Cerebellar cortex (tissue), 1 donor: Measurements from ENCODE around the gene ENDOV.
A peak's percentile ranks its signal among the peaks of the same experiment; 100 is the strongest.

Experiments
- DNase-seq: peaks from one replicate; pipeline ENCODE4 v3.0.0-alpha.2; 2015; ENCODE audit warnings: low spot score

ENDOV gene

DNA sequence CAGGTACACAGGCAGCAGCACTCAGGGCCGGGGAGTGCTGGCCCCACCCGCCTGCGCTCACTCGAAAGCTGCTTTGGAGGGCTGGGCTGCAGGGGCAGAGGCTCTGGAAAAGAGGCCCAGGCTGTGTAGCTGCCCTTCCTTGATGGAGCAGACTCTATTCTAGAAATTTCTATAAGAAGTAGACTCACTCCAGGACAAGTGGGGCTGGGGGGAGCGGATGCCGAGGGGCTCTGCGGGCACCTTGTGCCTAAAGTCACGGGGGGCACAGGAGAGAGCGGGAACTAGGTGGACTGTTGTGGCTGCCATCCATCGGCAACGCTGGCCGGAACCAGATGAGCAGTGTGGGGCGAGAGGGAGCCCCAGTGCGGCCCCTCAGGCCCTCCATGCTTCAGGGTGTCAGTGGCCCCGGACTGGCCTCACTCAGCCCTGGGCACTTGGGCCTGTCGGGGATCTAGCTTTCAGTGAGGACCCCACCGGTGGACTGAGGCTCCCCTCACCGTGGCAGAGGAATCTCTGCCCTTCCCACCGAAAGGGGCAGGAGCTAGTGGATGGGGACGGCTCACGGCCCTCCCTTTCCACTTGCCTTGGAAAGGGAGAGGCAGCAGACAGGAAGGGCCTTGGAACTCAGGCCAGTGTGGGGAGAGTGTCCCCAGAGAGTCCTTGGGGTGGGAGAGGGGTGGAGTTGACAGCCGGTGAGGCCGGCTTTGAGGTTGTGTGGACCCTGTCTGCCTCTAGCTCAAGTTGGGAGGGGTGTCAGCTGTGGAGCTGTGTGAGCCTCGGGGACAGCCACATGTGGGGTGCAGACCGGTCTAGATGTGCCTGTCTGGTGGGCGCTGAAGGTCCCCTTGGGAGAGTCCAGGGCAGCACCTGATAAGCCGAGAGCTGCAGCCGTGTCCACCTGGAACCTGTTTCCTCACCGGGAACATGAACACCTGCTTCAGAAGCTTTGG lies 16.6 kb downstream of the ENDOV start:
- DNase-seq = no peak

- no peak for DNase-seq
These were observed 17.5 kb downstream of the ENDOV start for GRCh38 chr17:80432350-80432955.

DNA sequence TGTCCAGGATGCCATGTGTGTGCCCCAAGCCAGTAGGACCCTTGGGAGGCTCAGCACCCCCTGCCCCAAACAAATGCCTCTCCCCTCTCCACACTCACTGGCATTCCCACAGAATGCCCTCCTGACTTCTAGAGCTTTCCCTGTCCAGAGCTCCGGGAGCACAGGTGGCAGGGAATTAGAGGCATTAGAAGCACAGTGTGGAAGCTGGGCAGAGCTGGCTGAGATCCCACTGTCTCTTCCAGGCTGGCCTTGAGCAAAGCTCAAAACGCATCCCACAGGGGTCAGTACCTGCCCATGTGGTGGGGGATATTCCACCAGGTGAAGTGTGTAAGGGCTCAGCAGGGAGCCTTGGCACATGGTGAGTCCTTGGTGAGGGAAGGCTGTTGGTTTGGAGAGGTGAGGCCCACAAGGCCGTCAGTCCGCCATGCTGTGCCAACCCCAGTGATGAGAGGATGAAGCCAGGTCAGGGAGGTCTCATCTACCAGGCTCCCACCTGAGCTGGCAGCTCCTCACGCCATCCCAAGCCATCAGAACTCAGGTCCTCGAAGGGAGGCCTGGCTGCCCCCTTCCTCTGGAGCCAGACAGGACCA lies 18.1 kb downstream of the ENDOV start:
- DNase-seq = peak; percentile 85

DNA sequence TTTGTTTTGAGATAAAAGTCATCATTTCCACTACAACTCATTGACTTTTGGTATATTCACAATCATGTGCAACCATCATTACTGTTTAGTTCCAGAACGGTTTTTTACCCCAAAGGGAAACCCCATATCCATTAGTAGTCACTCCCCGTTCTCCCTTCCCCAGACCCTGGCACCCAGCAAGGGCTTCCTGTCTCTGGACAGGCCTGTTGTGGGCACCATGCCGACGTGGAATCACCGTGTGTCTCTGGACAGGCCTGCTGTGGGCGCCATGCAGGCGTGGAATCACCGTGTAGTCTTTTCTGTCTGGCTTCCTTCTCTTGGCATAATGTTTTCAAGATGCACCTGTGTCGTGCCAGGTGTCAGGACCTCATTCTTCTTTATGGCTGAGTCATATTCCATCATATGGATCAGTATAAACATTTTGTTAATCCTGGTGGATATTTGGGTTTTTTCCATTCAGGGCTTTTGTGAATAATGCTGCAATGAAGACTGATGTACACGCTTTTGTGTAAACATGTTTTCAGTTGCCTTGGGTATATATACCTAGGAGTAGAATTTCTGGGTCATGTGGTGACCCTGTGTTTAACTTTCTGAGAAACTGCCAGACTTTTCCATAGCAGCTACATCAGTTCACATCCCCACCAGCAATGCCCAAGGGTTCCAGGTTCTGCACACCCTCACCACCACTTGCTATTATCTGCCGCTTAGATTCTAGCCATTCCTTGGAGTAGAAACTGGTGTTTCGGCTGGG lies 19.1 kb downstream of the ENDOV start:
- DNase-seq = no peak

GRCh38 chr17:80437532-80437931 lies 22.6 kb downstream of the ENDOV start:
- no peak for DNase-seq

DNA sequence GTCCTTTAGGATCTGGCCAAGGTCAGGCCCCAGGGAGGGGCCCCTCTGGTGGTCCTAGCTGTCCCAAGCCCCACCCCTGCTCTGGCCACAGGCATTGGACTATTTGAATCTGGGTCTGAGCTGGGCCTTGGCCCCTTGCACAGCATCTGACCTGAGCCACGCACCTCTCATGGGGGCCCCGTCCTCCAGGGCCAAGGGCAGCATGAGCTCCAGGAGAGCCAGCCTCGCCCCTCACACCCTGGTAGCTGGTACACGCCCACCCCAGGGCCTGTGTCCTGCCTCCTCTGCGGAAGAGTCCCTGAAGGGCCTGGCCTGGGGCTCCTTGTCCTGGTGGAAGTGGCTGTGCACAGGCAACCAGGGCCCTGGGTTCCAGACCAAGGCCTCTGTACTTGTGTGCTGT lies 23.8 kb downstream of the ENDOV start:
- DNase-seq = no peak

- DNase-seq = no peak
These were observed 24.5 kb downstream of the ENDOV start for GRCh38 chr17:80439499-80439898.

DNA sequence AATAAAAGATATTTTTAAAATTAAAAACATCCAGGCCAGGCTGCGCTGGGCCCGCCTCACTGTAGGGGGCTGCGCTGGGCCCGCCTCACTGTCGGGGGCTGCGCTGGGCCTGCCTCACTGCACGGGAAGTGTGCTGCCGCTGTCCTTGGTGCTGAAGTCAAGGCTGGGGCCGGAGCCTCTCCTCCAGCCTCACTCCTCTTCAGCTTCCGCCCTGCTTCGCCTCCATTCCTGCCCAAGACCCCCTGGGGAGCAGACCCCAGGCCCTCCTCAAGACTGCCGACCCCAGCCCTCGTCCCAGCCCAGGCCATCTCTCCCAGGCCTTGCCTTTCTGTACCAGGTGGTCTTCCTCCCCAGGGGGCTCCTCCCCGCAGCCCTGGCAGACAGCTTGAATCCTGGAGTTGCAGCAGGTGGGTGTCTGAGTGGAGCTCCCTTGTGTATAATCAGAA lies 26.2 kb downstream of the ENDOV start:
- no peak for DNase-seq

DNA sequence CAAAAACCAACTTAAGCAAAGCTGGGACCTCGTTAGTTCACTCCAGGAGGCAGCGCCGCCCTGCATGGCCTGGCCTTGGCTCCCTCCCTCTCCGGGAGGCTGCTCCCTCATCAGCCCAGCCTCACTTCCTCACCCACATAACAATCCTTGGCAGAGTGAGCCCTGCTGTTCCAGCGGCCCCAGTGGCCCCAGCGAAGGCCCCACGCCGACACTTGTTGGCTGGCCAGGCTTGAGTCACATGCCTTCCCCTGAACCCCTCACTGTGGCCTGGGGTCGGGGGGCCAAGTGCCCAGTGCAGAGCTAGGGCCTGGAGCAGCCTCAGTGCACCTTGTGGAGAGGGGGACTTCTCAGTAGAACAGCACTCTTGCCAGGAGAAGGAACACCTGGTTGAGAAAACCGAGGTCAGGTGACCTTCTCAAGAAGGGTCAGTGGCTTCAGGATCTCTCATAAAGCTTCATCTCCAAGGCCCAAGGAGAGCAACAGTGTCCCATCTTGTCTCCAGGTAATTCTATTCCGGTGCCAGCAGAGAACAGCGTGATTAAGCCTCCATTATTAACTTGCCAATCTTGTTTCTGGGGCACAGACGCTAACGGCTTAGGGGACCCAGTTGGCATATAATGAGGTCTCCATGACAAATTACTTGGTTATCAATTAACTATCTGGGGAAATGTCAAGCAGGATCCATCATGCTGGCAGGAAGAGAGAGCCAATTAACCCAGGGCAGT lies 26.8 kb downstream of the ENDOV start:
- DNase-seq = peak; percentile 50

- no peak for DNase-seq
These were observed 27.3 kb downstream of the ENDOV start for GRCh38 chr17:80442323-80442659.

- DNase-seq = no peak
These were observed 27.8 kb downstream of the ENDOV start for GRCh38 chr17:80442764-80443163.

GRCh38 chr17:80443498-80443897 lies 28.5 kb downstream of the ENDOV start:
- peak; percentile 49 for DNase-seq

DNA sequence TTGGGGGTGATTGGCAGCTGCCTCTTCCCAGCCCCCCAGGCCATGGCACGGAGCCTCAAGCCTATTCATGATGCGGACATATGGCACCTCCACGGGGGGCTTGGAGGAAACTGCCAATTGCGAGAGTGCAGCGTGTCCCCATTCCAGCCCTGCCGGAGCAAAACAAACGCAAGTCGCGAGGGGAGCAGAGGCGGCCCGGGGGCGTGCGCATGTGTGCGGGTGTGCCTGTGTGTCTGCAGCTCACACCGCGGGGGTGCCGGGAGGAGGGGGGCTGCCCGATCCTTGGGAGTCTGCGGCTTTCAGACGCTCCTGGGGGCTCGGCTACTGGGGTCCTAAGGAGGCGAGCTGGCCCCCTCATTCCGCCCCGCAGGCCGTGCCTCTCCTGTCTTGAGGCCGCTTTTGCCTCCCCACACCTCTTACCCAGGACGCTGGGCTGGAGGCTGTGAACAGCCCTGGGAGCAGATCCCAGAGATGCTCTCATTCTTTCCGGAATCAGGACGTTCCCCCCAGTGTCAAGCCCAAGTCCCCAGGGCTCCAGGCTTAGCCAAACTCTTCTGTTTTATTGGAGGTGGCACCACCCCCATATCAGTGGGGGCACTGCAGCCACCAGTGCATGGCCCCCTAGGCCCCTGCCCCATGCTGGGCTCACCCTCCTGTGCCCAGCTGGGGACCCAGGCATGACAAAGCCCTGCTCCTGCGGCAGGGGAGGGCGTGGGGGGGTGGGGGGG lies 29.1 kb downstream of the ENDOV start:
- peak; percentile 88 for DNase-seq

- DNase-seq = no peak
These were observed 29.6 kb downstream of the ENDOV start for GRCh38 chr17:80444644-80444979.

DNA sequence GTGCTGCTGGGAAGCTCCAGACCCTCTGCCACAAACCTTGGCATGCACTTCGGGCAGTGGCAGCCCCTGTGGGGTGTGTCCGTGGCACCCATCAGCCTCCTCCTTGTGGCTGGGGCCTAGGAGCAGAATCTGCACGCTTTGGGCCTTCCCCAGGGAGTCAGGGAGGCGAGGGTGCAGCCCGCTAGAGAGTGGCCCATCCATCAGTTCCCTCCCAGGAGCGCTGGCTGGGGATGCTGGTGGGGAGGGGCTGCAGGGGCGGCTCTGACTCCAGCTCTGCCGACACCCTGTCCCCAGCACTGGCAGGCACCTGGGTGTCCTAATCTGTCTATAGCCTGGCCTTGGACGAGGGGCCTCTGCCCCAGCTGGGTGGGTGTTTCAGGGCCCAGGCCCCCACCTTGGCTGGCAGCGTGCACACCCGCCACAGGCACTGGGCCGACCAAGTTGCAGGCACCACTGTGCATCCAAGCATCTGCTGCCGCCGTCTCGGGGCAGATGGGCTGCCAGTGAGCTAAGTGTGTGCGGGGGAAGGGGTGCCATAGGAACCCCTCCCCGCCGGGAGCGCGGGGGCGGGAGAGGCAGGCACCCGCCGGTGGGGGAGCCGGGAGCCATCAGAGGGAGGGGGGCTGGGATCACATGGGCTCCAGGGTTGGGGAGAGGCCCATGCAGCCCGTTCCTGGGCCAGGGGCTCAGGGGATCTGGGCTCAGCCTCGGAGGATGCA lies 30.2 kb downstream of the ENDOV start:
- DNase-seq = no peak

DNA sequence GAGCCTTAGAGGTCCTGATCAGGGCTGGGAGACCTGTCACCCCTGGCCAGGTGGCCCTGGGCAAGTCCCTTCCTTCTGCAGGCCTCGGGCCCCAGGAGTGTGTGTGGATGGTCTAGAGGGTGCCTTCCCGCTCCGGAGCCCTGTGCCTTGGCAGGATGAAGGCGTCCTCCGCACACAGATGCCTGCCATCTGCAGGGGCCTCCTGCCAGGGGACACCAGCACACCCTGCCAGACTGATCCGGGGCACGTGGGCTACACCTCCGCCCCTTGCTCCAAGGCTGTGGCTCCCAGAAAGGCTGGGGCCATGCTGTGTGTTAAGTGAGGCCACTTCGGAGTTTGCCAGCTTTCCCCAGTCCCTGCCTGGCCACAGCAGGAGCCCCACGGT lies 30.8 kb downstream of the ENDOV start:
- DNase-seq = peak; percentile 61

DNA sequence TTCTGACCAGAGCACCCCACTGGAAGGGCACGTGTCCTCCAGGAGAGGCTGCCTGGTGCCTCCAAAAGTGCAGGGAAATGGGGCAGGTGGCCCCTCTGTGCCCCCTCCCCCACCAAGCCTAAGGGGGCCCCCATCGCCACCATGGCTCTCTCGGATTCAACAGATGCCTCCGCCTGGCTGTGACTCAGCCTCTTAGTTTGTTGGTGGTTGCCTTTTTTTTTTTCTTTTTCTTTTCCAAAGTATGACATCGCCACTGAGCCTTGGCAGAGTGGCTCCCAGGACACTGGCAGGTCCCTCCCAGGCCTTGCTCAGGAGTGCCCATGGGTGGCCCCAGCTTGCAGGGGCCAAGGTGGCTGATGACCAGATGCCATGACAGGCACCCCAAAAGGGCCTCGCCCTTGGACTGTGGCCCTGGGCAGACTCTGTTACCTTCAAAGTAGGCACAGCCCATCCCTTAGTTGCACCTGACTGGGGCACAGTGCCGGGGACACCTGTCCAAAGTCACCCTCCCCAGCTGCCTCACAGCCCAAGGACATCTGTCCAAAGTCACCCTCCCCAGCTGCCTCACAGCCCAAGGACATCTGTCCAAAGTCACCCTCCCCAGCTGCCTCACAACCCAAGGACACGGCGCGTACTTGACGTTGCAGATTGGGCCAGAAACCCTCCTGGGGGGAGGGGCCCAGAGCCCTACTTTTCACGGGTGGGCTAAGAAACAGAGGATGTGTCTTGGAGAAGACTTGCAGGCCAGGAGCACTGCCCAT lies 31.9 kb downstream of the ENDOV start:
- no peak for DNase-seq

- no peak for DNase-seq
These were observed 32.8 kb downstream of the ENDOV start for GRCh38 chr17:80447790-80448189.

- DNase-seq = peak; percentile 79
These were observed 34.4 kb downstream of the ENDOV start for GRCh38 chr17:80449194-80449929.
